Astrocyte (in vitro differentiated cells and primary cell): ENCODE data around the gene PEX26. TPM values are rescaled to one million over a fixed set of nuclear protein-coding genes. Genes with fewer than 3 reads are reported as not detected.
"Not testable (repeated sequence)": the region's sequence is repeated elsewhere in the genome, so short reads cannot be mapped to it uniquely, and the experiment has no call there.

Experiments used
- DNase-seq: peaks from one replicate; pipeline ENCODE4 v3.0.0-alpha.2; 2010; ENCODE audit warnings: low read depth
- FAIRE-seq: peaks from 2 replicates; lab custom pipeline; 2011; peaks lifted over from hg19 to GRCh38; lab: Jason Lieb, UNC
- H2AFZ ChIP-seq: 2 replicates; pipeline ENCODE4 v1.6.0; 2012; ENCODE audit warnings: low read depth, low read length, inconsistent platforms
- H3K27ac ChIP-seq: 2 replicates; pipeline ENCODE4 v1.5.1; 2011; ENCODE audit warnings: low read depth, low read length, inconsistent platforms
- H3K27me3 ChIP-seq: 2 replicates; pipeline ENCODE4 v1.6.0; 2011; ENCODE audit warnings: low read length, inconsistent platforms; ENCODE audit not compliant: insufficient read depth
- H3K36me3 ChIP-seq: 2 replicates; pipeline ENCODE4 v1.5.1; 2011; ENCODE audit warnings: low read length, inconsistent platforms; ENCODE audit not compliant: insufficient read depth
- H3K4me1 ChIP-seq: 2 replicates; pipeline ENCODE4 v1.5.1; 2011; ENCODE audit warnings: low read length, inconsistent platforms; ENCODE audit not compliant: insufficient read depth
- H3K4me2 ChIP-seq: 2 replicates; pipeline ENCODE4 v1.6.0; 2012; ENCODE audit warnings: low read length, inconsistent platforms
- H3K4me3 ChIP-seq: 2 replicates; pipeline ENCODE4 v1.5.1; 2011; ENCODE audit warnings: low read depth, mild to moderate bottlenecking, low read length, inconsistent platforms; ENCODE audit not compliant: insufficient read depth
- H3K79me2 ChIP-seq: 2 replicates; pipeline ENCODE4 v1.6.0; 2012; ENCODE audit warnings: mild to moderate bottlenecking, low read length, inconsistent platforms; ENCODE audit not compliant: insufficient read depth
- H3K9ac ChIP-seq: 2 replicates; pipeline ENCODE4 v1.6.0; 2012; ENCODE audit warnings: mild to moderate bottlenecking, low read length, inconsistent platforms
- H3K9me3 ChIP-seq: 2 replicates; pipeline ENCODE4 v1.5.1; 2012; ENCODE audit warnings: low read depth, mild to moderate bottlenecking, low read length, inconsistent platforms; ENCODE audit not compliant: insufficient read depth
- H4K20me1 ChIP-seq: 2 replicates; pipeline ENCODE4 v1.6.0; 2012; ENCODE audit warnings: low read length, inconsistent platforms; ENCODE audit not compliant: insufficient read depth
- H3K27ac Mint-ChIP-seq: one replicate; pipeline ENCODE4 v1.8.0; 2021; ENCODE audit warnings: mild to moderate bottlenecking, mixed read lengths; ENCODE audit not compliant: unreplicated experiment
- H3K27me3 Mint-ChIP-seq: one replicate; pipeline ENCODE4 v1.8.0; 2021; ENCODE audit warnings: low read depth, mixed read lengths; ENCODE audit not compliant: unreplicated experiment
- H3K36me3 Mint-ChIP-seq: one replicate; pipeline ENCODE4 v1.8.0; 2021; ENCODE audit warnings: low read depth, mixed read lengths; ENCODE audit not compliant: unreplicated experiment
- H3K4me1 Mint-ChIP-seq: one replicate; pipeline ENCODE4 v1.8.0; 2021; ENCODE audit warnings: low read depth, mixed read lengths; ENCODE audit not compliant: unreplicated experiment
- H3K4me3 Mint-ChIP-seq: one replicate; pipeline ENCODE4 v1.8.0; 2021; ENCODE audit warnings: mild to moderate bottlenecking, moderate library complexity, mixed read lengths; ENCODE audit not compliant: unreplicated experiment
- H3K9me3 Mint-ChIP-seq: one replicate; pipeline ENCODE4 v1.8.0; 2021; ENCODE audit warnings: mild to moderate bottlenecking, mixed read lengths; ENCODE audit not compliant: unreplicated experiment
- EZH2 ChIP-seq: IDR thresholded peaks from 2 replicates; pipeline ENCODE4 v1.6.1; 2012; ENCODE audit warnings: mild to moderate bottlenecking, low read length, inconsistent platforms; ENCODE audit not compliant: insufficient read depth
- total RNA-seq: library from RNA; stranded (reverse); gene quantifications from 2 replicates; pipeline ENCODE4 v1.2.1, GENCODE V29; 2021
- TF ChIP-seq, protein P1 (sequence below): IDR thresholded peaks from 2 replicates; pipeline ENCODE4 v1.5.1; 2011; ENCODE audit warnings: low read depth, mild to moderate bottlenecking, inconsistent platforms, low read length, moderate library complexity; ENCODE audit not compliant: insufficient read depth

PEX26 gene
- total RNA-seq, 1 donor from 2014 or later = 41.9 TPM

- not testable (repeated sequence) for H3K4me2 ChIP-seq, H3K36me3 Mint-ChIP-seq, H3K36me3 ChIP-seq, H3K79me2 ChIP-seq, H3K4me3 ChIP-seq, H3K4me3 Mint-ChIP-seq, H3K9me3 ChIP-seq, H3K9me3 Mint-ChIP-seq, H3K27ac Mint-ChIP-seq, FAIRE-seq, H3K4me1 ChIP-seq, H4K20me1 ChIP-seq, DNase-seq, H3K27me3 ChIP-seq, H3K27ac ChIP-seq, H3K4me1 Mint-ChIP-seq, H3K9ac ChIP-seq, H2AFZ ChIP-seq
- peaks cover 11% of the 10 kb centered on the region for H3K27me3 Mint-ChIP-seq
These were observed 45.8 kb downstream of the PEX26 start for GRCh38 chr22:18123476-18124025.

- FAIRE-seq (no peak), DNase-seq (no peak)
- H3K27me3 ChIP-seq = no peaks in the 10 kb centered on the region
- H3K79me2 ChIP-seq = no peaks in the 10 kb centered on the region
- Mint-ChIP-seq H3K4me3 (no peak overlapping the region), H3K4me1 (no peaks in the 10 kb centered on the region), H3K36me3 (peaks cover 9% of the 10 kb centered on the region), H3K27ac (no peak overlapping the region), H3K27me3 (peaks cover 19% of the 10 kb centered on the region), H3K9me3 (peaks cover 4% of the 10 kb centered on the region)
- H3K4me1 ChIP-seq = no peaks in the 10 kb centered on the region
- no peak for TF ChIP-seq EZH2
- TF ChIP-seq, protein P1, sequence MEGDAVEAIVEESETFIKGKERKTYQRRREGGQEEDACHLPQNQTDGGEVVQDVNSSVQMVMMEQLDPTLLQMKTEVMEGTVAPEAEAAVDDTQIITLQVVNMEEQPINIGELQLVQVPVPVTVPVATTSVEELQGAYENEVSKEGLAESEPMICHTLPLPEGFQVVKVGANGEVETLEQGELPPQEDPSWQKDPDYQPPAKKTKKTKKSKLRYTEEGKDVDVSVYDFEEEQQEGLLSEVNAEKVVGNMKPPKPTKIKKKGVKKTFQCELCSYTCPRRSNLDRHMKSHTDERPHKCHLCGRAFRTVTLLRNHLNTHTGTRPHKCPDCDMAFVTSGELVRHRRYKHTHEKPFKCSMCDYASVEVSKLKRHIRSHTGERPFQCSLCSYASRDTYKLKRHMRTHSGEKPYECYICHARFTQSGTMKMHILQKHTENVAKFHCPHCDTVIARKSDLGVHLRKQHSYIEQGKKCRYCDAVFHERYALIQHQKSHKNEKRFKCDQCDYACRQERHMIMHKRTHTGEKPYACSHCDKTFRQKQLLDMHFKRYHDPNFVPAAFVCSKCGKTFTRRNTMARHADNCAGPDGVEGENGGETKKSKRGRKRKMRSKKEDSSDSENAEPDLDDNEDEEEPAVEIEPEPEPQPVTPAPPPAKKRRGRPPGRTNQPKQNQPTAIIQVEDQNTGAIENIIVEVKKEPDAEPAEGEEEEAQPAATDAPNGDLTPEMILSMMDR = no peak
- no peak overlapping the region for H3K4me3 ChIP-seq
- no peak overlapping the region for H2AFZ ChIP-seq
- H4K20me1 ChIP-seq = no peaks in the 10 kb centered on the region
- no peak overlapping the region for H3K4me2 ChIP-seq
- no peaks in the 10 kb centered on the region for H3K36me3 ChIP-seq
- H3K9me3 ChIP-seq = no peaks in the 10 kb centered on the region
- no peak overlapping the region for H3K9ac ChIP-seq
- H3K27ac ChIP-seq = no peak overlapping the region
These were observed 48.8 kb downstream of the PEX26 start for GRCh38 chr22:18126606-18127005.

DNA sequence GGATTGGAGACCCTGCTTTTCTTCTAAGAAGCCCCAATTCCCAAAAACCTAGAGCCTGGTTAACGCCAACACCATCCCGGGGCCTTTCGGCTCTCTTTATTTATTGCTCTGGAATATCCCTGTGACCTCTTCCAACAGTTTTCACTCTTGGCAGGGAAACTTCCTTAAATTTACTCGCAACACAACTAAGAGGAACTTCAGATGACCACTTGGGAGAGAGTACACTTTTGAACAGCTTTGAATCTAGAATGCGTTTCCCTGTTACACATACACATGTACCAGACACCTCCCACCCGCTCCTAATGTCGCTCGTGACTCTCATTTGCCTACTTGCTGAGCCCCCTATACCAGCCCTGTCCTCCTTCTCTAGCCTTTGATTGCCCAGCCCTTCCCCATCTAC, 52.2 kb downstream of the PEX26 start:
- H3K9me3 Mint-ChIP-seq = peaks cover 4% of the 10 kb centered on the region
- H3K27ac Mint-ChIP-seq = no peak overlapping the region
- H3K9me3 ChIP-seq = no peaks in the 10 kb centered on the region
- H3K36me3 Mint-ChIP-seq = peaks cover 16% of the 10 kb centered on the region
- no peaks in the 10 kb centered on the region for H4K20me1 ChIP-seq
- TF ChIP-seq EZH2 = no peak
- TF ChIP-seq, protein P1 = no peak
- DNase-seq = no peak
- H2AFZ ChIP-seq = no peak overlapping the region
- no peak for FAIRE-seq
- no peak overlapping the region for H3K4me3 Mint-ChIP-seq
- no peaks in the 10 kb centered on the region for H3K4me1 Mint-ChIP-seq
- no peaks in the 10 kb centered on the region for H3K36me3 ChIP-seq
- no peaks in the 10 kb centered on the region for H3K27me3 ChIP-seq
- no peaks in the 10 kb centered on the region for H3K4me1 ChIP-seq
- peaks cover 21% of the 10 kb centered on the region for H3K27me3 Mint-ChIP-seq
- no peak overlapping the region for H3K27ac ChIP-seq
- no peak overlapping the region for H3K4me2 ChIP-seq
- H3K79me2 ChIP-seq = no peaks in the 10 kb centered on the region
- H3K9ac ChIP-seq = no peak overlapping the region
- no peak overlapping the region for H3K4me3 ChIP-seq
